AG09319 (cell line): Measurements from ENCODE around the gene RRP15.

Source experiments
- DNase-seq: peaks from one replicate; pipeline ENCODE4 v3.0.0-alpha.2; 2010; ENCODE audit warnings: low read depth; ENCODE audit errors: extremely low read depth
- CTCF ChIP-seq: IDR thresholded peaks from 2 replicates; pipeline ENCODE4 v1.5.1; 2011; ENCODE audit warnings: low read depth, mild to moderate bottlenecking, inconsistent platforms, low read length, moderate library complexity

RRP15 gene

GRCh38 chr1:218272366-218272765 is 12.7 kb upstream of the RRP15 start:
- TF ChIP-seq CTCF: no peak
- no peak for DNase-seq

GRCh38 chr1:218273762-218274479 is 11.2 kb upstream of the RRP15 start:
- TF ChIP-seq CTCF: no peak
- DNase-seq: no peak

- DNase-seq: no peak
- TF ChIP-seq CTCF: no peak
Observed at GRCh38 chr1:218274511-218274910, 10.6 kb upstream of the RRP15 start.

GRCh38 chr1:218275823-218276222 is 9.3 kb upstream of the RRP15 start:
- no peak for DNase-seq
- TF ChIP-seq CTCF: no peak

- no peak for TF ChIP-seq CTCF
- no peak for DNase-seq
Observed at GRCh38 chr1:218281285-218281684, 3.8 kb upstream of the RRP15 start.

- TF ChIP-seq CTCF: no peak
- DNase-seq: no peak
Observed at GRCh38 chr1:218284377-218284916, 646 bp upstream of the RRP15 start.

GRCh38 chr1:218292515-218292914 is 7.4 kb downstream of the RRP15 start:
- TF ChIP-seq CTCF: no peak
- DNase-seq: no peak
